Fibroblast of mammary gland (primary cell): ENCODE measurements around the gene ACSL5.
A peak's percentile ranks its signal among the peaks of the same experiment; 100 is the strongest.
"Not testable (repeated sequence)": the region's sequence is repeated elsewhere in the genome, so short reads cannot be mapped to it uniquely, and the experiment has no call there.

Experiments used
- DNase-seq: peaks from one replicate; pipeline ENCODE4 v3.0.0-alpha.2; 2010; ENCODE audit warnings: low read depth
- H3K4me3 ChIP-seq: 2 replicates; pipeline ENCODE4 v1.5.1; 2011; ENCODE audit warnings: low read depth, mild to moderate bottlenecking, low read length, moderate library complexity; ENCODE audit not compliant: control insufficient read depth
- TF ChIP-seq, protein P1 (sequence below): conservative IDR thresholded peaks from 2 replicates; pipeline ENCODE4 v1.5.1; 2011; ENCODE audit warnings: low read depth, low read length, inconsistent platforms; ENCODE audit not compliant: control insufficient read depth, insufficient read depth

Gene ACSL5

GRCh38 chr10:112384141-112384540 is 10.2 kb downstream of the ACSL5 start:
- TF ChIP-seq, protein P1, sequence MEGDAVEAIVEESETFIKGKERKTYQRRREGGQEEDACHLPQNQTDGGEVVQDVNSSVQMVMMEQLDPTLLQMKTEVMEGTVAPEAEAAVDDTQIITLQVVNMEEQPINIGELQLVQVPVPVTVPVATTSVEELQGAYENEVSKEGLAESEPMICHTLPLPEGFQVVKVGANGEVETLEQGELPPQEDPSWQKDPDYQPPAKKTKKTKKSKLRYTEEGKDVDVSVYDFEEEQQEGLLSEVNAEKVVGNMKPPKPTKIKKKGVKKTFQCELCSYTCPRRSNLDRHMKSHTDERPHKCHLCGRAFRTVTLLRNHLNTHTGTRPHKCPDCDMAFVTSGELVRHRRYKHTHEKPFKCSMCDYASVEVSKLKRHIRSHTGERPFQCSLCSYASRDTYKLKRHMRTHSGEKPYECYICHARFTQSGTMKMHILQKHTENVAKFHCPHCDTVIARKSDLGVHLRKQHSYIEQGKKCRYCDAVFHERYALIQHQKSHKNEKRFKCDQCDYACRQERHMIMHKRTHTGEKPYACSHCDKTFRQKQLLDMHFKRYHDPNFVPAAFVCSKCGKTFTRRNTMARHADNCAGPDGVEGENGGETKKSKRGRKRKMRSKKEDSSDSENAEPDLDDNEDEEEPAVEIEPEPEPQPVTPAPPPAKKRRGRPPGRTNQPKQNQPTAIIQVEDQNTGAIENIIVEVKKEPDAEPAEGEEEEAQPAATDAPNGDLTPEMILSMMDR: no peak
- no peak for DNase-seq
- no peak overlapping the region for H3K4me3 ChIP-seq

DNA sequence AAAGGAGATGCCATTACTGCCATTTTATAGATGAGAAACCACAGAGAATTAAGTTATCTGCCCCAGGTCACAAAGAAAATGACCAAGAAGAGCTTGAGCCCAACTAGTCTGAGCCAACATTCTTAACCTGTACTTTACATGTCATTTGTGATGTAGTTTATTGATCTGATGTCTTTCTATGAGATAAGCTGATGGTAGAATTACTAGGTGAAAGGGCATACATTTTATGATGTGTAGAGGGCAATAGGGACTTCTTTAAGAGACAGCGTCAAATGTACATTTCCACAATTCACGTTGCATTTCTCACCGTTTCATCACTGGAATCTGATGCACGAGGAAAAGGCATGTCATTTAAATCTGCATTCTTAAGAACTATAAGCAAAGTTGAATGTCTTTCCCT is 11.3 kb downstream of the ACSL5 start:
- TF ChIP-seq, protein P1: no peak
- DNase-seq: no peak
- no peak overlapping the region for H3K4me3 ChIP-seq

- H3K4me3 ChIP-seq, DNase-seq: not testable (repeated sequence)
Measured at GRCh38 chr10:112388056-112388455, 14.1 kb downstream of the ACSL5 start.

GRCh38 chr10:112388548-112388947 is 14.6 kb downstream of the ACSL5 start:
- TF ChIP-seq, protein P1: no peak
- H3K4me3 ChIP-seq: no peak overlapping the region

DNA sequence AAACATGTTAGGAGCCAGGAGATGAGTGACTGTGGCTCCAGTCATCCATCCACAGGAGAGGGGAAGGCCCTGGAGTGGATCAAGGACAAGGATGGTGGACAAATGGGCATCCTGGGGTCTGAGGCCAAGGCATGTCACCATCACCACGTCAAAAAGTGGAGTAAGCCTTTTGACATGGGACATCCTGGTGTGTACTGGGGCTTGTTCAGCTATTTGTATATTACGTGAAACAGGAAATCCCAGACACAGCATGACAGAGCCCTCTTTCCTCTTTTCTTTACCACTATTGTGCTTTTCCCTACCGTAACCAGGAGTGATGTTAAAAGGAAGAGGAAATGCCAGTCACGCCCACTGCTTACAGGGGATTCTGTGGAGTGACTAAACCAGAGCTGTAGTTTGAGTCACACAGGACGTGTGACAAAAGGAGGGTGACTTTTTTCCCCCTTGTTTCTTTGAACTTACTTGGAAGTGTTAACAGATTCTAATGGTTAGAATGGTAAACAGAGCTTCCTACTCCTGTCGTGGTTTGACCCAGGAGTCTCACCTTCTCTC is 15.4 kb downstream of the ACSL5 start:
- peak; percentile 54 for DNase-seq
- H3K4me3 ChIP-seq: no peak overlapping the region
- TF ChIP-seq, protein P1: no peak

More at GRCh38 chr10:112388548-112388947, 14.6 kb downstream of the ACSL5 start:
- no peak for DNase-seq

- TF ChIP-seq, protein P1: no peak
- no peak overlapping the region for H3K4me3 ChIP-seq
- no peak for DNase-seq
Measured at GRCh38 chr10:112390125-112390703, 16.3 kb downstream of the ACSL5 start.

DNA sequence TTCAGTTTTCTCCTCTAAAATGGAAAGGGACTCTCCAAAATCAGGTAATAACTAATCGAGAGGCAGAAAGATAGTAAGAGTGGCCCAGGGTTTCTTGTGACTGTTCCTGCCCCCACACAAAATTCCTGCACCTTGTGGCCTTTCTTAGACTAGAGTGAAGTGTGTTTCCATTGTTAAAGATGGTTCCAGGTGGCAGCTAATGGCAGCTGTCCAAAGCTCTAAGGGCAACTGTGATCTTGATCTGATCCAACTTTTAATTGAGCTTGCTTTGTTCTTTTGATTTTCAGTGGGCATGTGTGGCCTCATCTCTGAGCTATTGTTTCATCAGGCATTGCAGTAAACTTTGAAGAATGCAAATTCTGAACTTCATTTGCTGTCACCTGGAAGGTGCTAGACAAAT is 19.4 kb downstream of the ACSL5 start:
- TF ChIP-seq, protein P1: no peak
- no peak for DNase-seq
- no peak overlapping the region for H3K4me3 ChIP-seq
